ENCODE measurements around the gene SEPSECS.

GRCh38 chr4:25106363-25107151 is 53.7 kb downstream of the SEPSECS start:
- TF ChIP-seq POLR2A (IDR thresholded peaks at IDR 0.05; ENCODE audit: low read depth, low read length) (no peak), POLR2AphosphoS5 (IDR thresholded peaks at IDR 0.05; ENCODE audit: low read depth, low read length) (no peak), TAF1 (IDR thresholded peaks at IDR 0.05; ENCODE audit: borderline replicate concordance, low read depth, low read length) (no peak)

All from GM12892 (cell line).